ENCODE results near the gene TMEM14A.

DNA sequence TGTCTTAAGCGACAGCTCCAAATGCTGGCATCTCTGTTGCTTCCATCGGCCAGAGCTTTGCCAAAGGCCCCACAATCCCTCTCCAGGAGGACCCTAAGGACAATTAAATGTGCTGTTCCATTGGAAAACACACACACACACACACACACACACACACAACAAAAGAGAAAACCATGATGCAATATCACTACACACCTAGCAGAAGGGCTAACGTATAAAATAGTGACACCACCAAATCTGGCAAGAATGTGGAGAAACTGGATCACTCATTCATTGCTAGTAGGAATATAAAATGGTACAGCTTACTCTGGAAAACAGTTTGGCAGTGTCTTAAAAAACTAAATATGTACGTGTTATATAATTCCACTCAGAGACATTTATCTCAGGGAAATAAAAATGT lies 13.0 kb upstream of the TMEM14A start:
- no peak for TF ChIP-seq BHLHE40 (IDR thresholded peaks at IDR 0.05; ENCODE audit: borderline replicate concordance)
- no peak for TF ChIP-seq ELF4 (IDR thresholded peaks at IDR 0.05)
- TF ChIP-seq FOXM1 (IDR thresholded peaks at IDR 0.05; ENCODE audit: borderline replicate concordance): no peak
- TF ChIP-seq SUZ12 (IDR thresholded peaks at IDR 0.05): no peak
- no peak for TF ChIP-seq LEF1 (IDR thresholded peaks at IDR 0.05; ENCODE audit: borderline replicate concordance)
- no peak for TF ChIP-seq FOXK2 (IDR thresholded peaks at IDR 0.05)
- no peak for TF ChIP-seq SP1 (IDR thresholded peaks at IDR 0.05)
- TF ChIP-seq HDGF (IDR thresholded peaks at IDR 0.05; ENCODE audit: borderline replicate concordance): no peak
- no peak for TF ChIP-seq L3MBTL2 (conservative IDR thresholded peaks at IDR 0.05)
- no peak for TF ChIP-seq CTBP1 (IDR thresholded peaks at IDR 0.05; ENCODE audit: borderline replicate concordance)
